ENCODE results near the gene TPO.

Gene TPO

DNA sequence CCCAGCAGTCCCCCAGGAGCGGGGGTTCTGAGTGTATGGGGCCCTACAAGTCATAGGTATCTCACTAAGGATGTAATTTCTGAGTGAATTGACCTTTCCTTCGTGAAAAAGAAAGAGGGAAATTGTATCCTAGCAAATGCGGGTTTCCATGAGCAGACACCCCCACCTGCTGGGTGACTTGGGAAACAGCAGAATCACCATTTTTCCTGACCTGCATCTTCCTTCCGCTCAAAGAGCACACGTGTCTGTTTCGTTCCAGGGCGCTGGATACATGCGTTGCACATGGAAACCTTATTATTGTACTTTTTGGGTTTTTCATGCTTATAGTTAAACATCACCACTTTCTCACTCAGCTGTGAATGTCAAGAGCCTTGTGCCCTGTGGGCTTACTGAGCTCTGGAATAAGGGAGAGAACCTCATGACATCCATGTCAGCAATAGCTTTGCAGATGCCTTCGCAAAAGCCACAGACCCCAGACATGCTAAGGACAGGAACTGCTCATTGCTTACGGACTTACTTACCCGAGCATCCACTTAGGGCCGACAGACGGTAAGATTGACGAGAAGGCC is 132.8 kb downstream of the TPO start:
- H3K27me3 ChIP-seq (ENCODE audit: control insufficient read depth, insufficient read depth, low read length): no peaks in the 10 kb centered on the region
- TF ChIP-seq, protein P1, sequence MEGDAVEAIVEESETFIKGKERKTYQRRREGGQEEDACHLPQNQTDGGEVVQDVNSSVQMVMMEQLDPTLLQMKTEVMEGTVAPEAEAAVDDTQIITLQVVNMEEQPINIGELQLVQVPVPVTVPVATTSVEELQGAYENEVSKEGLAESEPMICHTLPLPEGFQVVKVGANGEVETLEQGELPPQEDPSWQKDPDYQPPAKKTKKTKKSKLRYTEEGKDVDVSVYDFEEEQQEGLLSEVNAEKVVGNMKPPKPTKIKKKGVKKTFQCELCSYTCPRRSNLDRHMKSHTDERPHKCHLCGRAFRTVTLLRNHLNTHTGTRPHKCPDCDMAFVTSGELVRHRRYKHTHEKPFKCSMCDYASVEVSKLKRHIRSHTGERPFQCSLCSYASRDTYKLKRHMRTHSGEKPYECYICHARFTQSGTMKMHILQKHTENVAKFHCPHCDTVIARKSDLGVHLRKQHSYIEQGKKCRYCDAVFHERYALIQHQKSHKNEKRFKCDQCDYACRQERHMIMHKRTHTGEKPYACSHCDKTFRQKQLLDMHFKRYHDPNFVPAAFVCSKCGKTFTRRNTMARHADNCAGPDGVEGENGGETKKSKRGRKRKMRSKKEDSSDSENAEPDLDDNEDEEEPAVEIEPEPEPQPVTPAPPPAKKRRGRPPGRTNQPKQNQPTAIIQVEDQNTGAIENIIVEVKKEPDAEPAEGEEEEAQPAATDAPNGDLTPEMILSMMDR (IDR thresholded peaks at IDR 0.05): peak; percentile 75
- no peaks in the 10 kb centered on the region for H3K4me1 ChIP-seq
- H3K36me3 ChIP-seq (ENCODE audit: control insufficient read depth, insufficient read depth, low read length): no peaks in the 10 kb centered on the region
- H3K4me2 ChIP-seq (ENCODE audit: low read length): no peak overlapping the region
- no peaks in the 10 kb centered on the region for H3K79me2 ChIP-seq
- H2AFZ ChIP-seq: peak overlapping the region; percentile 1
- H3K27ac ChIP-seq: no peak overlapping the region
- H3K4me3 ChIP-seq (ENCODE audit: low read depth, low read length): no peak overlapping the region
- H3K9me3 ChIP-seq (ENCODE audit: control insufficient read depth, low read length): no peaks in the 10 kb centered on the region
- no peak overlapping the region for H3K9ac ChIP-seq

GRCh38 chr2:1546901-1547300 is 133.6 kb downstream of the TPO start:
- Histone ChIP-seq H3K27me3 (ENCODE audit: control insufficient read depth, insufficient read depth, low read length) (no peaks in the 10 kb centered on the region), H2AFZ (no peak overlapping the region), H3K9me3 (ENCODE audit: control insufficient read depth, low read length) (no peaks in the 10 kb centered on the region), H3K4me3 (ENCODE audit: low read depth, low read length) (no peak overlapping the region), H3K27ac (no peak overlapping the region), H3K4me2 (ENCODE audit: low read length) (no peak overlapping the region), H3K4me1 (no peaks in the 10 kb centered on the region), H3K36me3 (ENCODE audit: control insufficient read depth, insufficient read depth, low read length) (no peaks in the 10 kb centered on the region), H3K79me2 (no peaks in the 10 kb centered on the region), H3K9ac (no peak overlapping the region)
- TF ChIP-seq, protein P1 (IDR thresholded peaks at IDR 0.05): no peak

- no peaks in the 10 kb centered on the region for H3K27me3 ChIP-seq (ENCODE audit: control insufficient read depth, insufficient read depth, low read length)
These were observed 135.8 kb downstream of the TPO start for GRCh38 chr2:1548910-1549673.

DNA sequence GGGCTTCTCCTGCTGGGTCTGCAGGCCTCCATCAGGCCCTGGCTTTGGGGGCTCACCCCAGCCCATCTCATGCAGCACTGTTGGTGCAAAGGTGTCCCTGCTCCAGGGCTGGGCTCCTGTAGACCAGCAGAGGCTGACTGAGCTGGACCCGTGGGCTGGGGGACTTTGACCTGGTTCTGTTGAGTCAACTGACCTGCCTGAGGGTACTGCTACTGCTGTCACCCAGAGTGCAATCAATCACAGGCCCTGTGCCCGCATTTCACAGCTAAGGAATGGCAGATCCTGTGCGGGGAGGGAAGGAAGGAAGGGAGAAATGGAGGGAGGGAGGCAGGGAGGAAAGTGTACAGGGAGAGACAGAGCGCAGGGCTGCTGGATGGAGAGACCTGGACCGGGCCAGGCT is 136.8 kb downstream of the TPO start:
- Histone ChIP-seq H3K4me2 (ENCODE audit: low read length) (no peak overlapping the region), H3K9ac (no peak overlapping the region), H3K79me2 (no peaks in the 10 kb centered on the region), H2AFZ (no peak overlapping the region), H3K27ac (no peak overlapping the region), H3K4me3 (ENCODE audit: low read depth, low read length) (no peak overlapping the region), H3K36me3 (ENCODE audit: control insufficient read depth, insufficient read depth, low read length) (no peaks in the 10 kb centered on the region), H3K9me3 (ENCODE audit: control insufficient read depth, low read length) (no peaks in the 10 kb centered on the region), H3K27me3 (ENCODE audit: control insufficient read depth, insufficient read depth, low read length) (no peaks in the 10 kb centered on the region), H3K4me1 (no peaks in the 10 kb centered on the region)
- TF ChIP-seq, protein P1 (IDR thresholded peaks at IDR 0.05): no peak

More at GRCh38 chr2:1548910-1549673, 135.8 kb downstream of the TPO start:
- no peak overlapping the region for H3K9ac ChIP-seq
- no peaks in the 10 kb centered on the region for H3K79me2 ChIP-seq
- H3K9me3 ChIP-seq (ENCODE audit: control insufficient read depth, low read length): no peaks in the 10 kb centered on the region
- H3K4me3 ChIP-seq (ENCODE audit: low read depth, low read length): no peak overlapping the region
- H3K36me3 ChIP-seq (ENCODE audit: control insufficient read depth, insufficient read depth, low read length): no peaks in the 10 kb centered on the region
- H2AFZ ChIP-seq: no peak overlapping the region
- TF ChIP-seq, protein P1 (IDR thresholded peaks at IDR 0.05): no peak
- H3K27ac ChIP-seq: no peak overlapping the region
- no peaks in the 10 kb centered on the region for H3K4me1 ChIP-seq
- no peak overlapping the region for H3K4me2 ChIP-seq (ENCODE audit: low read length)

All from parathyroid adenoma (tissue), 2 donors.